Dermis microvascular lymphatic vessel endothelial cell (primary cell): Measurements from ENCODE around the gene CHCHD5. TPM values are rescaled to one million over a fixed set of nuclear protein-coding genes. Genes with fewer than 3 reads are reported as not detected.

Experiments used
- DNase-seq, 2 donors: peaks; one replicate each; pipeline versions ENCODE4 v3.0.0 to v3.0.0-alpha.2; 2010; ENCODE audit warnings: low read depth in 2 of 2
- total RNA-seq: library from RNA; depleted of rRNA; stranded (reverse); fragments of >200 nt; gene quantifications from 2 replicates; pipeline ENCODE4 v1.2.1, GENCODE V29; 2014

CHCHD5 gene
- total RNA-seq, 1 donor from 2014 or later = 7.2 TPM

- peak in 1 of 2 donors; percentile 64 for DNase-seq
These were observed 39.7 kb downstream of the CHCHD5 start for GRCh38 chr2:112623913-112624777.

- no peak for DNase-seq
These were observed 41.2 kb downstream of the CHCHD5 start for GRCh38 chr2:112625474-112626114.

GRCh38 chr2:112626604-112627059 lies 42.2 kb downstream of the CHCHD5 start:
- peak in 1 of 2 donors; percentile 79 for DNase-seq

GRCh38 chr2:112627060-112628040 lies 42.9 kb downstream of the CHCHD5 start:
- DNase-seq = peak in 1 of 2 donors; percentile 93

- no peak for DNase-seq
These were observed 44.8 kb downstream of the CHCHD5 start for GRCh38 chr2:112629224-112629623.

- DNase-seq = no peak
These were observed 45.4 kb downstream of the CHCHD5 start for GRCh38 chr2:112629823-112630222.

GRCh38 chr2:112630268-112630667 lies 45.9 kb downstream of the CHCHD5 start:
- DNase-seq = no peak

- DNase-seq = no peak
These were observed 49.3 kb downstream of the CHCHD5 start for GRCh38 chr2:112633708-112634107.

- no peak for DNase-seq
These were observed 49.9 kb downstream of the CHCHD5 start for GRCh38 chr2:112634153-112634873.

- DNase-seq = no peak
These were observed 50.4 kb downstream of the CHCHD5 start for GRCh38 chr2:112634874-112635157.

- no peak for DNase-seq
These were observed 52.3 kb downstream of the CHCHD5 start for GRCh38 chr2:112636605-112637288.

GRCh38 chr2:112637289-112637660 lies 52.9 kb downstream of the CHCHD5 start:
- DNase-seq = no peak

Other genes starting within 250 kb of the CHCHD5 start
- gene RGPD8, start 151.0 kb upstream of the CHCHD5 start, total RNA-seq = 6.2 and 8.7 TPM in 2 replicates
- gene TTL, start 102.5 kb upstream of the CHCHD5 start, total RNA-seq = 10.0 and 10.1 TPM in 2 replicates
- 17.1 and 20.0 TPM in 2 replicates for gene POLR1B, start 42.1 kb upstream of the CHCHD5 start, total RNA-seq
- 20.5 and 20.7 TPM in 2 replicates for gene SLC20A1, start 61.3 kb downstream of the CHCHD5 start, total RNA-seq
- gene NT5DC4, start 136.4 kb downstream of the CHCHD5 start, total RNA-seq = not detected in 2 replicates
- 2.0 and 3.1 TPM in 2 replicates for gene CKAP2L, start 180.0 kb downstream of the CHCHD5 start, total RNA-seq
- not detected in 2 replicates for gene IL1A, start 199.9 kb downstream of the CHCHD5 start, total RNA-seq